ENCODE measurements around the gene LHX5.
A peak's percentile ranks its signal among the peaks of the same experiment; 100 is the strongest.
"Not testable (repeated sequence)": the region's sequence is repeated elsewhere in the genome, so short reads cannot be mapped to it uniquely, and the experiment has no call there.

LHX5 gene

GRCh38 chr12:113471619-113472171, at the start of gene LHX5:
Gene LHX5, minus strand, starts transcription at chr12:113471871. Its CDS starts 373 bp downstream, at chr12:113471498.
- DNase-seq: no peak

GRCh38 chr12:113519464-113520307, 48.0 kb upstream of the LHX5 start:
- DNase-seq: no peak

- DNase-seq: no peak
Observed at GRCh38 chr12:113515082-113515856, 43.6 kb upstream of the LHX5 start.

- no peak for DNase-seq
Observed at GRCh38 chr12:113514602-113515001, 42.9 kb upstream of the LHX5 start.

- DNase-seq: no peak
Observed at GRCh38 chr12:113512568-113512967, 40.9 kb upstream of the LHX5 start.

GRCh38 chr12:113506867-113507266, 35.2 kb upstream of the LHX5 start:
- no peak for DNase-seq

- DNase-seq: no peak
Observed at GRCh38 chr12:113505941-113506340, 34.3 kb upstream of the LHX5 start.

- DNase-seq: no peak
Observed at GRCh38 chr12:113504917-113505316, 33.2 kb upstream of the LHX5 start.

- no peak for DNase-seq
Observed at GRCh38 chr12:113500782-113501311, 29.2 kb upstream of the LHX5 start.

- no peak for DNase-seq
Observed at GRCh38 chr12:113500306-113500675, 28.6 kb upstream of the LHX5 start.

GRCh38 chr12:113498490-113498889, 26.8 kb upstream of the LHX5 start:
- DNase-seq: no peak

- DNase-seq: no peak
Observed at GRCh38 chr12:113497693-113498092, 26.0 kb upstream of the LHX5 start.

- not testable (repeated sequence) for DNase-seq
Observed at GRCh38 chr12:113495941-113496340, 24.3 kb upstream of the LHX5 start.

- DNase-seq: no peak
Observed at GRCh38 chr12:113488322-113488721, 16.7 kb upstream of the LHX5 start.

GRCh38 chr12:113486722-113487121, 15.1 kb upstream of the LHX5 start:
- DNase-seq: no peak

GRCh38 chr12:113485330-113485729, 13.7 kb upstream of the LHX5 start:
- no peak for DNase-seq

- DNase-seq: no peak
Observed at GRCh38 chr12:113482334-113482733, 10.7 kb upstream of the LHX5 start.

GRCh38 chr12:113480336-113480971, 8.8 kb upstream of the LHX5 start:
- DNase-seq: no peak

- DNase-seq: peak in 1 of 2 donors; percentile 12
Observed at GRCh38 chr12:113479590-113480335, 8.1 kb upstream of the LHX5 start.

- no peak for DNase-seq
Observed at GRCh38 chr12:113479216-113479589, 7.5 kb upstream of the LHX5 start.

- no peak for DNase-seq
Observed at GRCh38 chr12:113478351-113479011, 6.8 kb upstream of the LHX5 start.

GRCh38 chr12:113477842-113478215, 6.2 kb upstream of the LHX5 start:
- no peak for DNase-seq

Measured in hippocampal formation (tissue), 2 donors.